Right ventricle myocardium inferior (tissue), 1 donor: ENCODE results near the gene MTHFD1. TPM values are rescaled to one million over a fixed set of nuclear protein-coding genes. Genes with fewer than 3 reads are reported as not detected.

ENCODE experiments used
- ATAC-seq: fragments of 200-7000 bp; cut with Tn5 transposase; one replicate; pipeline ENCODE4 v1.9.1; 2020; ENCODE audit warnings: mild to moderate bottlenecking, moderate library complexity
- DNase-seq: peaks from one replicate; pipeline ENCODE4 v3.0.0; 2021; ENCODE audit errors: missing footprints
- intact Hi-C: fragments of 100-400 bp; cut with DNase I; formaldehyde crosslinking; loops from one replicate; pipeline ENCODE4 v1.11.0; 2022
- total RNA-seq: library from RNA; stranded (reverse); fragmentation: NEBNext Ultra II Directional; extraction: Animal tissue kit (Norgen Biotek cat#: 25700); gene quantifications from one replicate; pipeline ENCODE4 v1.2.1, GENCODE V29; 2021
- donor health status: DM: no; HTN: yes; CAD: no; lungs with severe emphysema.

MTHFD1 gene
- total RNA-seq, 1 donor from 2014 or later = 58.1 TPM

DNA sequence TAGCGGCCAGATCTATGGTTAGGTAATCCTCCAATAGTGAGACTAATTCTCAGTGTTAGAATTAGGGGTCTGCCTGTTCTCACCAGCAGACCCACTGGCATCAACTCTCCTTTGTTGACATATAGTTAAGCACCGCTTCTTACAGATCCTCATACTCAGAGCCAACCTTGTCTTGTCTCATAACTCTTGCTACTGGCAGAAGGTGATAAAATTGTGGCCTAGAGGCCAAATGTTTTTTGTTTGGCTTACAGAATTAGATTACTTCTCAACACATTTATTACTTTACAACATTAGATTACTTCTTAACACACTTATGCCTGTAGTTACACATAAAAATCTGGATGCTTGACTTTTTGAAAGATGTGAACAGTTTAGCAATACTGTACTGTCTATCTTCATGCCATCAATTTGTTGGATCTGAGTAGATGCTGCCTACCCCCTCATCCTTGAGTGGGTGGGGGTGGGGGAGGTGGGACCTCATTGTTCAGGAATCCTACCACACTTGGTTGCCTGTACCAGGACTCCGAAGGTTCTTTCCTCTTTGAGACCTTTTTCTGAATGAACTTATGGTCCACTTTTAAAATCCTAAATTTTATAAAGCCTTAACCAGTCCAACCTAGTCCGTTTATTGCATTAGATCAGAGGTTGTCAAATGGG lies 7.0 kb downstream of the MTHFD1 start:
- intact Hi-C loops = no loop called here
- DNase-seq = no peak
- no peak for ATAC-seq

- peak; percentile 68 for ATAC-seq
- intact Hi-C loops = no loop called here
- no peak for DNase-seq
Measured at GRCh38 chr14:64400829-64401459, 12.8 kb downstream of the MTHFD1 start.

- intact Hi-C loops = no loop called here
- DNase-seq (no peak), ATAC-seq (no peak)
Measured at GRCh38 chr14:64401949-64402348, 13.8 kb downstream of the MTHFD1 start.

DNA sequence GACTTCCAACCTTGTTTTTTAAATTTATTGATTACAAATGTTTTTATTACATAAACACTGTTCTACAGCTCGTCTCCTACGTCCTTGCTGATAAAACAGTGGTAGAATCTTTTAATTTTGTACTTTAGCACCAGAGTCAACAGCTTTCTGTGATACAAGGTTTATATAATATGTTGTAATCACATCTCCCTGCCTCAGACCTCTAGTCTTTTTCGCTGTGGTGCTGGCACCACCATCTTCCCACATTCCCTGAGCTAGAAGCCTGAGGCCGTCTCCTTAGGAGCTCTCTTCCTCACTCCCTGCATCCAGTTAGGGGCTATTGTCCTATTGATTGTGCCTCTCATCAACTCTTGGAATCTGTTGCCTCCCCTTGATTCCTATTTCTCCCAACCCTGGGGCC lies 17.1 kb downstream of the MTHFD1 start:
- no peak for ATAC-seq
- no peak for DNase-seq
- intact Hi-C loops = no loop called here

GRCh38 chr14:64407329-64407728 lies 19.2 kb downstream of the MTHFD1 start:
- no peak for DNase-seq
- no peak for ATAC-seq
- intact Hi-C loops = no loop called here

- no peak for DNase-seq
- no peak for ATAC-seq
- intact Hi-C loops = no loop called here
Measured at GRCh38 chr14:64409126-64409920, 21.2 kb downstream of the MTHFD1 start.

- no peak for DNase-seq
- no peak for ATAC-seq
- intact Hi-C loops = no loop called here
Measured at GRCh38 chr14:64410084-64410774, 22.1 kb downstream of the MTHFD1 start.

GRCh38 chr14:64411001-64411400 lies 22.8 kb downstream of the MTHFD1 start:
- ATAC-seq (no peak), DNase-seq (no peak)
- intact Hi-C loops = no loop called here

DNA sequence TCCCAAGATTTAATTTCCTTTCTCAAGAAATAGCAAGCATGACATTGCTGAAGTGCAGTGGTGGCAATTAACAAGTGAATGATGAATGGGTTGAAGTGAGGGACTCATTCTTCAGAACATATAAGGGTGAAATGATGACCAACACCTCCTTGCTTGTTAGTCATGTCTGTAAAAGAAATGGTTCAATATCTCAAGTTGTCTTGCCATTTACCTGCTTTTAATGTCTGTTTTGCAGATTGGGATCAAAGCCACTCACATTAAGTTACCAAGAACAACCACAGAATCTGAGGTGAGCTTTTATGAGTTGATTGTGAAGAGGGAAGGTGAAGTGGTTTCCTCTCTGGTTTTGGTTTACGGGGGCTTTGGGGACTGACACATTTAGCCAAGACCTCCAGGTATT lies 24.1 kb downstream of the MTHFD1 start:
- ATAC-seq (no peak), DNase-seq (no peak)
- intact Hi-C loops = no loop called here

GRCh38 chr14:64416348-64416932 lies 28.3 kb downstream of the MTHFD1 start:
- no peak for ATAC-seq
- DNase-seq = no peak
- intact Hi-C loops = no loop called here

DNA sequence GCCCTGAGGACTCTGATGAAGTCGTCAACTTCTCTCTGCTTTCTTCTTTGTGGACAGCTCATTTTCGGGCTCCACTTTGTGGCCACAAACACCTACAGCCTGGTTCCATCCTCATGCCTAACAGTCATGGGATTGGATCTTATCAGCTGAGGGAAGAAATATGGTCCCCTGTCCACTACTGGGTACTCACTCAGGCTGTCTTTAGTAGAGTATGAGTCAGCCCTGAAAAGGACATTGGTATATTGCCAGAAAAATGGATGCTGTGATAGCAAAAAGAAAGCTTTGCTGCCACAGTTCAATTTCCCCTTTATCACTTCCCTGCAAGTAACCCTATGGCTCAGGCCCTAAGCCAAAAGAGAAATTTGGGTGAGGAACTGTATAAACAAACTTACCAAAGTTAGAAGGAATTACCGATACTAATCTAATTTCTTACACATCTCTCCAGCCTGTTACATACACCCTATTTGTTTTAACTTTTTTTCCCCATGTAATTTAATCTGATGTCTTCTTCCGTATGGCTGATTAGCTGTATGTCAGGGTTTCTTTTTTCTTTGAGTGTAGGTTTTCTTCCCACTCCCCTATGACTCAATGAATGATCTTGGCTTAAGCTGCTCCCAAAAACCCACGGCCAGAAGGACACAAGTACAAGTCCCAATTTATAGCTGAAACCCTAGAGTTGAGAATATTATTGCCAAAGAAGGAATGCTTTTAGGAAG lies 29.1 kb downstream of the MTHFD1 start:
- ATAC-seq = peak; percentile 39
- intact Hi-C loops = no loop called here

DNA sequence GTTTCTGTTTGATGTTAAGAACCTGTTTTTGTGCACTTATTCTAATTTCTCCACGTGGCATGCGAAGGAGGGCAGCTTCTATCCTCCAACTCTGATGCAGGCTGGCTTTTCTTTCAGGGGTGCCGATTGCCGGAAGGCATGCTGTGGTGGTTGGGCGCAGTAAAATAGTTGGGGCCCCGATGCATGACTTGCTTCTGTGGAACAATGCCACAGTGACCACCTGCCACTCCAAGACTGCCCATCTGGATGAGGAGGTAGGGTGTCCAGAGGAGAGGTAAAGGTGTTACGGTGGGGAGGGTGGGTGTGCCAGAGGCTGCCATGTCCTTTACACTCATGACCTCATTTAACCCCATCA lies 29.6 kb downstream of the MTHFD1 start:
- intact Hi-C loops = no loop called here
- DNase-seq (no peak), ATAC-seq (no peak)

More for the DNA sequence above, 29.1 kb downstream of the MTHFD1 start:
- no peak for DNase-seq

DNA sequence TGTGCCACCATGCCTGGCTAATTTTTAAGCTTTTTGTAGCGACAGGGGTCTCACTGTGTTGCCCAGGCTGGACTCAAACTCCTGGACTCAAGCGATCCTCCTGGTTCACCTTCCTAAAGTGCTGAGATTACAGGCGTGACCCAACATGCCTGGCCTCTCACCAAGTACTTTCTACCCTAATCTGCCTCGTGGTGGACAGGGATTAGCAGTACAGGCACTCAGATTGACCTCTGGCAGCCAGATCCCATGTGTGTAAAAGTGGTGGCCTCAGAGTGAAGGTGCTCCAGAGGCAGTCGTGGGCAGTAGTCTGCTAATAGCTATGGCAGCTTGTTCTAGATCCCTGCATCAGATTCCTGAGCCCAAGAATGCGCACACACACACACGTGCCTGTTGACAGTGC lies 30.9 kb downstream of the MTHFD1 start:
- no peak for ATAC-seq
- intact Hi-C loops = no loop called here
- no peak for DNase-seq

DNA sequence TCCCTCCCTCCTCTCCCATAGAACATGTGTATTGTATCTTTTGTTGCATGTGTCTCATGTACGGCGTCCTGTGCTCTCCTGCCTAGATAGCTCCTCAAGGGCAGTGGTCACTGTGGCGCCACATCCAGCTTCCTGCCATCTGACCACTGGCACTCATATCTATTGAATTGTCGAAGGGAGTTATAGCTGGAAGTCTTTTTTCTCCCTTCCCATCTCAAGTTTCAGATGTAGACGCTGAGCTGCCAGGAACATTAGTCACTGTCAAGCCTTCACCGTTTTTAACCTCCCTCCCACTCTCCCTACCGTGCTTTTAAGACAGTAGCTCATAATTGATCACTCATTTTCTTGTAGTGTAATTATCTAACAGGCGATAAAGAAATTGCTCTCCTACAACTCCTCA lies 33.0 kb downstream of the MTHFD1 start:
- no peak for ATAC-seq
- DNase-seq = no peak
- intact Hi-C loops = no loop called here

GRCh38 chr14:64422005-64422404 lies 33.9 kb downstream of the MTHFD1 start:
- intact Hi-C loops = no loop called here
- DNase-seq (no peak), ATAC-seq (no peak)

- ATAC-seq (no peak), DNase-seq (no peak)
- intact Hi-C loops = no loop called here
Measured at GRCh38 chr14:64422756-64423155, 34.6 kb downstream of the MTHFD1 start.

DNA sequence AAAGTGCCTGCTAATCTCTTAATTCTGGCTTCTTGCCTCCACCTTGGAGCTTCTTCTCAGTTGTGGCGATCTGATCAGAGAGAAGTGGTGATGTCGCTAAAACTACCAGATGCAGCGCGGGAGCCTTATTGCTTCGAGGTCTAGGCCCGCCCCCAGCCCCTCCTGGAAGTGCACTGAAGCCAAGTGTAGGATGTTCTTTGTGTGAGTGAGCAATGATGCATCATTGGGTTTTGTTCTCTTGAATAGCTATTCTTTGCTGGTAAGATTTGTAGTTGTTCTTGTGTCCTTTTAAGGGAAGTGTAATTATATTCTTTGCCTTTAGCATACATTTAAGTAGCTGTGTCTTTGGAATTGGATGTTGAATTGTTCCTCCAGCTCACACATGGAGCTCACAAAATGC lies 35.8 kb downstream of the MTHFD1 start:
- DNase-seq = no peak
- intact Hi-C loops = no loop called here
- ATAC-seq = no peak

GRCh38 chr14:64434528-64434927 lies 46.4 kb downstream of the MTHFD1 start:
- no peak for ATAC-seq
- intact Hi-C loops = loop anchor here (5.0 kb wide), 1 partner anchor 43 kb away; no protein-coding TSS in a partner anchor
- no peak for DNase-seq
